22Rv1 (cell line): ENCODE measurements around the gene DHH.

ENCODE experiments used
- H3K27ac ChIP-seq: fragments of 450-650 bp; 2 replicates; pipeline ENCODE4 v1.5.1; 2017
- ZFX ChIP-seq: fragments of 450-650 bp; IDR thresholded peaks from 2 replicates; pipeline ENCODE4 v1.6.1; 2017; ENCODE audit warnings: antibody characterized with exemption, borderline replicate concordance
- TF ChIP-seq, protein P1 (sequence below): fragments of 450-650 bp; IDR thresholded peaks from 2 replicates; pipeline ENCODE4 v1.5.1; 2017; ENCODE audit warnings: mild to moderate bottlenecking

Gene DHH

GRCh38 chr12:49121047-49121696 is 26.6 kb upstream of the DHH start:
- no peak overlapping the region for H3K27ac ChIP-seq
- TF ChIP-seq, protein P1, sequence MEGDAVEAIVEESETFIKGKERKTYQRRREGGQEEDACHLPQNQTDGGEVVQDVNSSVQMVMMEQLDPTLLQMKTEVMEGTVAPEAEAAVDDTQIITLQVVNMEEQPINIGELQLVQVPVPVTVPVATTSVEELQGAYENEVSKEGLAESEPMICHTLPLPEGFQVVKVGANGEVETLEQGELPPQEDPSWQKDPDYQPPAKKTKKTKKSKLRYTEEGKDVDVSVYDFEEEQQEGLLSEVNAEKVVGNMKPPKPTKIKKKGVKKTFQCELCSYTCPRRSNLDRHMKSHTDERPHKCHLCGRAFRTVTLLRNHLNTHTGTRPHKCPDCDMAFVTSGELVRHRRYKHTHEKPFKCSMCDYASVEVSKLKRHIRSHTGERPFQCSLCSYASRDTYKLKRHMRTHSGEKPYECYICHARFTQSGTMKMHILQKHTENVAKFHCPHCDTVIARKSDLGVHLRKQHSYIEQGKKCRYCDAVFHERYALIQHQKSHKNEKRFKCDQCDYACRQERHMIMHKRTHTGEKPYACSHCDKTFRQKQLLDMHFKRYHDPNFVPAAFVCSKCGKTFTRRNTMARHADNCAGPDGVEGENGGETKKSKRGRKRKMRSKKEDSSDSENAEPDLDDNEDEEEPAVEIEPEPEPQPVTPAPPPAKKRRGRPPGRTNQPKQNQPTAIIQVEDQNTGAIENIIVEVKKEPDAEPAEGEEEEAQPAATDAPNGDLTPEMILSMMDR: peak; percentile 92
- TF ChIP-seq ZFX: no peak

GRCh38 chr12:49111206-49111605 is 16.6 kb upstream of the DHH start:
- no peak for TF ChIP-seq ZFX
- TF ChIP-seq, protein P1: no peak
- H3K27ac ChIP-seq: peak overlapping the region; percentile 55

GRCh38 chr12:49110464-49111155 is 16.0 kb upstream of the DHH start, which contains the start of gene LMBR1L:
Gene LMBR1L (minus strand): TSS chr12:49110847. CDS start chr12:49110555, 292 bp downstream.
- TF ChIP-seq, protein P1: peak; percentile 58
- no peak for TF ChIP-seq ZFX
- peak within 1 kb of the TSS; percentile 55 for H3K27ac ChIP-seq

DNA sequence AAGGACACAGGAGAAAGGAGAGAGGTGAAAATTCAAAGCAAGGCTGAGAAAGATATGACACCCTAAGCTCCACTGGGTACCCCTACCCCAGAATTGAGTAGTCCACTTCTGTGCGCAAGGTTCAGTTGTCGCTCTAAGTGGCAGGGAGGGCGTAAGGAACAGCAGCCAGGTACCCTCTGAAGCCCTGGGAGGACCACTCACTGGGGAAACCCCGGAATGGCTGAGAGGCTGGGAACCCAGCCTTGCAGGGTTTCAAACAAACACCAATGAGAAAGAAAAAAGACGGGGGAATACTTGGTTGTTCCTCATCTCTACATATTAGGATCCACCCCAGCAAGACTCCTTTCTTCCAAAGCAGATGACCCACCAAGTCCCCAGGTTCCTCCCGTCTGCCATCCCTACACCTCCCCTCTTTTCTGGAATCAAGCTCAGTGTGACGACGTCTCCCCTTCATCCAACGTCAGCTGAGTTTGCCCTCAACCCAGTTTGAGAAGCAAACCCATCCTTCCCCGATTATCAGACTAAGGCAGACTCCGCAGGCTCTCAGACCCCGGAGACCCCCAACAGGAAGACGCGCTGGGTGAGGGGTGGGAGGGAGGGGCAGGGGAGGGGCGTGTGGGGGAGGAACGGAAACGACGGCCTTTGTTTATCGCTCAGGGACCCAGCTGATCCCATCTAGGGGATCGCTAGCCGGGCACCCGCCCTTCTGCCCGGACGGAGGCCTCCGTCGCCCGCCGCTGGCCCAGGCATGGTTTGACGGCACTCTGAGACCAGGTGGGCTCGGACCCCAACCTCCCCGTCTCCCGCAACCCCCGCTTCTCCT is 15.3 kb upstream of the DHH start:
- TF ChIP-seq, protein P1: no peak
- TF ChIP-seq ZFX: no peak
- peak overlapping the region; percentile 55 for H3K27ac ChIP-seq

GRCh38 chr12:49108958-49109404 is 14.4 kb upstream of the DHH start:
- TF ChIP-seq ZFX: no peak
- TF ChIP-seq, protein P1: no peak
- H3K27ac ChIP-seq: 0 out of 2 replicates have a peak overlapping the region, but pooled peaks have one; percentile 55

DNA sequence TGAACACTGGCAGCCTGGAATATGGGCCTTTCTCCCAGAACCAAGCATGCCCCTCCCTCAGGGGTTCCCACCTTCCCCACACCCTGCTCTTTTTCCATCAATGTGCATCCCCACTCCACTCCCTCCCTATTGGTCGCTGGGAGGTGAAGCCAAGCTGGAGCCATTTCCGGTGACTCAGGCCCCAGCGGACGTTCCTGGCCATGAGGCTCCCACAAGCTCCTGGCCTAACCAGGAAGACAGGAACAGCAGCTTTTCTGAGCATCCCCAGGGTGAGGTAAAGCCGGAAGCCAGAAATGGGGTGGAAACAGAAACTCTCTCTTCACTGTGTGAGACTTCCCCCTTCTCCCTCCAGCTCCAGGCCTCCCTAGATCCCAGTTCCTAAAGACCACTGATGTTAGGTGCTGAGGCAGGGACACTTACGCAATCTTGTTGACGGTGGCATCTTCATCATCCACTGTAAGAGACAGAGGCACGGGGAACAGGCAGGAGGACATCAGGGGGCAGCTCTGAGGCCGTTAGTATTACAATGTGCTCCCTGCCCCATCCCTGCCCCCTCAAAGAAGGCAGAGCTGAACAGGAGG is 11.0 kb upstream of the DHH start:
- TF ChIP-seq ZFX: no peak
- TF ChIP-seq, protein P1: no peak
- no peak overlapping the region for H3K27ac ChIP-seq
